GM21528 (cell line): ENCODE data around the gene PAPOLG.
A peak's percentile ranks its signal among the peaks of the same experiment; 100 is the strongest.
"Not testable (repeated sequence)": the region's sequence is repeated elsewhere in the genome, so short reads cannot be mapped to it uniquely, and the experiment has no call there.

Source experiments
- ATAC-seq: cut with Tn5 transposase; IDR thresholded peaks from one replicate; pipeline ENCODE4 v1.9.1; 2021; ENCODE audit warnings: mild to moderate bottlenecking, moderate library complexity; ENCODE audit not compliant: unreplicated experiment, low FRiP score

PAPOLG gene

GRCh38 chr2:60821587-60822302, 65.7 kb downstream of the PAPOLG start:
- ATAC-seq, result no peak

GRCh38 chr2:60822987-60823386, 66.9 kb downstream of the PAPOLG start:
- ATAC-seq, result no peak

DNA sequence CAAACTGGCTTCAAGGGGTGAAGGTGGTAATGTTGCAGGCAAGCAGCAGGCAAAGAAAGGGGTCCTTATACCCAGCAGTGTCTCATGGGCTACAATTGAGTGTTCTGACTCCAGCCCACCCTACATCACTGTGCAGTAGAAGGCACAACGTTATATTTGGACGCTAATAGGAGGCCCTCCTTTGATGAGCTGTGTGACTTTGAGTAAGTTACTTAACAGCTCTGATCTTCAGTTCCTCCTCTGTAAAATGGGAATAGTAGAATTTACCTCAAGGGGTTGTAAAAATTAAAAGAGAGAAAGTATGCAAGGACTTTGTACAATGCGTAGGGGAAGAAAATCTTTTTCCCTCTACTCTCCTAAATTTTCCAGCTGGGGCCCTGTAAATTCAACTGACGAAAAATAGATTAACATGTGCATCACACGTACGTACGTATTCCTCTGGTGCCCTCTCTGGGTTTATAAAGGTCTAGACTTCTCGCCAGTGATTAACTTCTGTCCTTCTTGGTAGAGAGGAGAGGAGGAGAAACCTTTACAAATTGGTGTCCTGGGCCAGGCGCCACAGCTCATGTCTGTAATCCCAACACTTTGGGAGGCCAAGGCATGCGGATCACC, 67.7 kb downstream of the PAPOLG start:
- no peak for ATAC-seq

- no peak for ATAC-seq
Observed at GRCh38 chr2:60825666-60826065, 69.6 kb downstream of the PAPOLG start.

- ATAC-seq, result no peak
Observed at GRCh38 chr2:60826111-60826510, 70.0 kb downstream of the PAPOLG start.

- not testable (repeated sequence) for ATAC-seq
Observed at GRCh38 chr2:60826860-60827259, 70.8 kb downstream of the PAPOLG start.

- no peak for ATAC-seq
Observed at GRCh38 chr2:60827369-60827768, 71.3 kb downstream of the PAPOLG start.

DNA sequence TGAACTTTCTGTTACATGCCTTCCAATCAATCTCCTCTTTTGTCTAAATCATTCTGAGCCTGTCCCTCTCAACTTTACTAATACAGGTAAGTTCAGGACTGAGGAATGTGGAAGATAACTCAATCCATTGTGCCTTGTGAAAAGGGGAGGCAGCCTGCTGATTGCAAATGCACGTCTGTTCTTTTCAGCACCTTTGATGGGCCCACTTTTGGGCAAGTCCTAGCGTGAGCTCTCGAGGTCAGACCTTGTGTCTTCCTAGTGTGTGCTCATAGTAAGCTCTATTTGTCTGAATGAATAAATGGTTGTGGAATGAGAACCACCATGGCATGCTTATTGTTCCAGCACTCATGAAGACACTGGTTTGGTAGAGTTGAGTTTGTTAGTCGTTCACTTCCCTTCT, 74.9 kb downstream of the PAPOLG start:
- ATAC-seq, result no peak

DNA sequence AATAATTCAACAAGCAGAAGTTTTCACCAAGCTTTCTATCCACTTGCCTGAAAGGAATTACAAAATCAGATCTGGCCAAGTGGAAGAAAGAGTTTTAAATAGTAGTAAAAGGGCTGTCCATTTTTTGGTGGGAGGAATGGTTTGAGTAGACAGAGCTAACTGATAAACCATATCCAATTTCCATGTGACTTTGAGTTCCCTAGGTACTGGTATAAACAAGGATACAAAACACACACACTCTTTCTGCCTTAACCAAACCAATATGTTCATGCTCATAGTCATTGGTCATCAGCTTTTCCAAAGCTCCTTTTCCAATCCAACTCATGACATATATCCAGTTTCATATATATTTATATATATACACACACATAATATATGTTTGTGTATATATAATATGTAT, 75.9 kb downstream of the PAPOLG start:
- no peak for ATAC-seq

DNA sequence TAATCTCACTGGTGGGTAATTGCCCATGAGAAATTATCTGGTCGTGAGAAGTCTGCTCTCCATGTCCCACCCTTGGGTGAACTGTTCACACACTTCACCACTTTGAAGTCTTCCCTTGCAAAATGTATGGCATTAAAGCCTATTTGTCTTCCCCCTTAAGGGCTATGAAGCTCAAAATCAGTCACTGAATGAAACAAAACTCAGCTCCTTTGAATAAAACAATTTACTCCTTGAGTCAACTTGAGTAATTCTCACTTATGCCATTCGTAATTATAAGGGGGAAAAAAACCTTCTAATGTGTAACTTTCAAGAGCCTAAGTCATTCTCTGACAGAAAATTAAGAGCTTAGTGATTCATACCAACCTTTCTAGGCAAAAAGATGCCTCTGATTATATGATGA, 76.6 kb downstream of the PAPOLG start:
- ATAC-seq, result no peak

- peak; percentile 38 for ATAC-seq
Observed at GRCh38 chr2:60834270-60834717, 78.2 kb downstream of the PAPOLG start.

- ATAC-seq, result no peak
Observed at GRCh38 chr2:60836491-60836890, 80.4 kb downstream of the PAPOLG start.

GRCh38 chr2:60837123-60837522, 81.1 kb downstream of the PAPOLG start:
- ATAC-seq, result no peak

DNA sequence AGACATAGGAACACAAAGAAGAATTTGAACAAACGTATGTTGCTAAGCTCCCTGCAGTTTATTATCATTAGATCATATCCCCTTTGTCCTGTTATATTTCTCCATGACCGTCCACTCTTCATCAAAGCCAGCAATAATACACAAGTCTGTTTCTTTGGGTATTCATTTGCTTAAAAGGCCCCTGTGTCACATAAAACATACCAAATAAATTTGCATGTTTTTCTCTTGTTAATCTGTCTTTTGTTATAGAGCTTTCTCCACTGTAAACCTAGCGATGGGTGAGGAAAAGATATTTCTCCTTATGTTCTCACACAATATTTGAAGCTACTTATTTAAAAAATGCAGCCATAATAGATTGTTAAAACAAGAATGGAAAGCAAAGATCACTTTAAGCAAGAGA, 82.4 kb downstream of the PAPOLG start:
- no peak for ATAC-seq

GRCh38 chr2:60839126-60839813, 83.2 kb downstream of the PAPOLG start:
- ATAC-seq, result peak; percentile 51

GRCh38 chr2:60840880-60841279, 84.8 kb downstream of the PAPOLG start:
- peak; percentile 52 for ATAC-seq

DNA sequence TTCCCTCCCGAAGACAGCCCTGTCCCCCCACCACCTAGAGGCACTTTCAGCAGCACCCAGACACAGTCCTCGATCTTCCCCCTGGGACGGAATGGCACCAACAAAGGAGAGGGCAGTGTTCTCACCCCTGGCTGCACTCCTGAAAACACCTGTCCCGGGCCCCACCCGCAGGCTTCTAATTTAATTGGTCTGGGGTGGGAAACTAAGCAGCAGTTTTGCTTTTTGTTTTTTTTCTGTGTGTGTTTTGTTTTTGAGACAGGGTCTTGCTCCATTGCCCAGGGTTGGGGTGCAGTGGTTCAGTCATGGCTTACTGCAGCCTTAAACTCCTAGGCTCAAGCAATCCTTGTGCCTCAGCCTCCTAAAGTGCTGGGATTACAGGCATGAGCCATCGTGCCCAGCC, 86.9 kb downstream of the PAPOLG start:
- ATAC-seq, result no peak

DNA sequence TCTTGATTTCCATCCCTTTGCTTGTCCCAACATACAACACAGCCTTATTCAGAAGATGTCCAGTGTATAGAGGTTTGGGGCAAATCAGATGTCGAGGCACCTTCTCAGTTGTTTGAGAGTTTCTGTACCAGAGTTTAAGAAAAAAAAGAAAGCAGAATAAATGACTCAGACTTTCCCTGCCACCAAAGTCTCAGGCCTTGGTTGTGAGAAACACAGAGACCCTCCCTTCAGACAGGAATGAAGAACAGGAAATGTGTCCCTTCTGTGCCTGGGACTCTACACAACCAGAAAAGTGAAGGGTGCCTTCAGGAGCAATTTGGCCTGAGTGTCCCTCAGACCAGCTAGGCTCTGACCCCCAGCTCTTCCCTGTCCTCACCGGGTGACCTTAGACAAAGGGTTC, 88.0 kb downstream of the PAPOLG start:
- no peak for ATAC-seq

- ATAC-seq, result no peak
Observed at GRCh38 chr2:60847854-60848253, 91.8 kb downstream of the PAPOLG start.
